Testis (tissue), 2 donors: ENCODE measurements around the gene CDKAL1.

Experiments used
- CTCF ChIP-seq, 3 experiments: fragments of 450-650 bp in 2 of 3; fragments of 200-600 bp in 1 of 3; sonication (generic) in 1 of 3; IDR thresholded peaks; one replicate each; pipeline ENCODE4 v1.5.1; 2016 to 2019; ENCODE audit warnings: antibody characterized with exemption in 3 of 3, mild to moderate bottlenecking in 2 of 3, moderate library complexity in 1 of 3
- POLR2A ChIP-seq: fragments of 450-650 bp; IDR thresholded peaks from one replicate; pipeline ENCODE4 v1.6.1; 2017; ENCODE audit warnings: antibody characterized with exemption, mild to moderate bottlenecking, moderate library complexity

GRCh38 chr6:20582586-20583443, 48.6 kb downstream of the CDKAL1 start:
- no peak for TF ChIP-seq CTCF (IDR thresholded peaks at IDR 0.05)
- no peak for TF ChIP-seq POLR2A
